BJ (cell line): ENCODE results near the gene PLXND1. TPM values are rescaled to one million over a fixed set of nuclear protein-coding genes. Genes with fewer than 3 reads are reported as not detected.

Experiments used
- CTCF ChIA-PET: fragments of 350-600 bp; formaldehyde crosslinking; extraction: SDS; loops from one replicate; lab custom pipeline; 2021; ENCODE audit warnings: antibody characterized with exemption, inconsistent platforms; lab: Yijun Ruan, JAX
- POLR2A ChIA-PET: fragments of 300-600 bp; sonication (Branson Sonifier 250); formaldehyde crosslinking; extraction: SDS; loops from one replicate; lab custom pipeline; 2021; ENCODE audit warnings: antibody characterized with exemption; lab: Charles Lee
- DNase-seq: peaks from one replicate; pipeline ENCODE4 v3.0.0-alpha.2; 2011; ENCODE audit warnings: low read depth
- H3K27me3 ChIP-seq: 2 replicates; pipeline ENCODE4 v1.6.0; 2011; ENCODE audit warnings: low read length; ENCODE audit not compliant: control insufficient read depth, insufficient read depth
- H3K36me3 ChIP-seq: 2 replicates; pipeline ENCODE4 v1.5.1; 2011; ENCODE audit warnings: low read length; ENCODE audit not compliant: control insufficient read depth, insufficient read depth
- H3K4me3 ChIP-seq: 2 replicates; pipeline ENCODE4 v1.5.1; 2011; ENCODE audit warnings: low read depth, mild to moderate bottlenecking, control low read depth, low read length
- polyA plus RNA-seq: library from polyadenylated mRNA; depleted of rRNA; stranded (reverse); fragments of >200 nt; gene quantifications from 2 replicates; pipeline ENCODE4 v1.2.3, GENCODE V29; 2011
- TF ChIP-seq, protein P1 (sequence below): IDR thresholded peaks from 2 replicates; pipeline ENCODE4 v1.5.1; 2011; ENCODE audit warnings: low read depth, mild to moderate bottlenecking, control low read depth, inconsistent platforms, low read length, moderate library complexity; ENCODE audit not compliant: insufficient read depth

PLXND1 gene
- polyA plus RNA-seq, 1 experiment: 128 TPM

DNA sequence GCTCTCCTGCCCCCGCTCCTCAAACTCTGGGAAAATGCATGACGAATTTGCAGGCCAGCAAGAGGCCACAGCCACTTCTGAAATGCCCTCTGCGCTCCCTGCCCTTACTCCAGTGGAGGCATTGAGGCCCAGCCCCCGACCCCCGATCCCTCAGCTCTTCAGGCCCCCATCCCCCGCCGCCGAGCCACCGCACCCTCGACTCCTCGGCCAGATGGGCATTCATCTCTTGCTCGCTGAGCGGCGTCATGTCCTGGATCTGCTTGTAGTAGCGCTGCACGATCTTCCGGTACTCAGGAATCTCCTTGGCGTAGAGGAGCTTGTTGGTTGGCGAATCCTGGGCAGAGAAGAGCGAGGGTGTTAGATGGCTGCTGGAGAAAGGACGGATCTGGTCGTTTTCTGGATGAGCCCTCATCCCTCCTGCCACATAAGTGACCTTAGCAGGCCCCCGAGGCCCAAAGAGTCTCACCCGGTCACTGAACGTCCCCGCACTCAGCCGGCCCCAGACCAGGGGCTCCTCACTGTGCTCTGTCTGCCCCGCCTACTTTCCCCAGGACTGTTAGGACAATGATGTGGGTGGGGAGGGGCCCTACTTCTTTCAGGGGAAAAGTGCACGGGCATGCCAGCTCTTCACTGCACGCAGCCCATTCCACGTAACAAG is 49.5 kb downstream of the PLXND1 start:
- ChIA-PET POLR2A (no interaction called here), CTCF (interaction anchor here (0.7 to 0.9 kb wide), 2 partner anchors 65 to 67 kb away, joined by 4 read pairs; no protein-coding TSS in a partner anchor)
- Histone ChIP-seq H3K36me3 (peaks cover 22% of the 10 kb centered on the region), H3K27me3 (no peaks in the 10 kb centered on the region), H3K4me3 (no peak overlapping the region)
- TF ChIP-seq, protein P1, sequence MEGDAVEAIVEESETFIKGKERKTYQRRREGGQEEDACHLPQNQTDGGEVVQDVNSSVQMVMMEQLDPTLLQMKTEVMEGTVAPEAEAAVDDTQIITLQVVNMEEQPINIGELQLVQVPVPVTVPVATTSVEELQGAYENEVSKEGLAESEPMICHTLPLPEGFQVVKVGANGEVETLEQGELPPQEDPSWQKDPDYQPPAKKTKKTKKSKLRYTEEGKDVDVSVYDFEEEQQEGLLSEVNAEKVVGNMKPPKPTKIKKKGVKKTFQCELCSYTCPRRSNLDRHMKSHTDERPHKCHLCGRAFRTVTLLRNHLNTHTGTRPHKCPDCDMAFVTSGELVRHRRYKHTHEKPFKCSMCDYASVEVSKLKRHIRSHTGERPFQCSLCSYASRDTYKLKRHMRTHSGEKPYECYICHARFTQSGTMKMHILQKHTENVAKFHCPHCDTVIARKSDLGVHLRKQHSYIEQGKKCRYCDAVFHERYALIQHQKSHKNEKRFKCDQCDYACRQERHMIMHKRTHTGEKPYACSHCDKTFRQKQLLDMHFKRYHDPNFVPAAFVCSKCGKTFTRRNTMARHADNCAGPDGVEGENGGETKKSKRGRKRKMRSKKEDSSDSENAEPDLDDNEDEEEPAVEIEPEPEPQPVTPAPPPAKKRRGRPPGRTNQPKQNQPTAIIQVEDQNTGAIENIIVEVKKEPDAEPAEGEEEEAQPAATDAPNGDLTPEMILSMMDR: no peak
- no peak for DNase-seq

DNA sequence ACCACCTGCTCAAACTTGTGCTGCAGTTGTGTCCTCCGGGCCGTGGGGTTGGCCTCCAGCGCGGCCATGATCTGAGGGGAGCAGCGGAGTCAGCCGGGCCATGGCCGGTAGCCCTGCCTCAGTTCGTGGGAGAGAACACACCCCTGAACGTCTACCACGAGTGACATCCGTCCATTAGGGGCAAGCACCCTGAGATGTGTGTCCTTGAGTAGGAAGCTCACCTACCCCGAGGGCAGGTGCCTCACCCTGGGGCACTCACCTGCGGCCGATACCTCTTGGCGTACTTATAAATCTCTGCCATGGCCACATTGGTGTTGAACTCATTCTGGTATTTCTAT is 50.1 kb downstream of the PLXND1 start:
- DNase-seq: no peak
- no peak overlapping the region for H3K4me3 ChIP-seq
- H3K27me3 ChIP-seq: no peaks in the 10 kb centered on the region
- ChIA-PET CTCF (no interaction called here), POLR2A (no interaction called here)
- TF ChIP-seq, protein P1: no peak
- peaks cover 22% of the 10 kb centered on the region for H3K36me3 ChIP-seq

DNA sequence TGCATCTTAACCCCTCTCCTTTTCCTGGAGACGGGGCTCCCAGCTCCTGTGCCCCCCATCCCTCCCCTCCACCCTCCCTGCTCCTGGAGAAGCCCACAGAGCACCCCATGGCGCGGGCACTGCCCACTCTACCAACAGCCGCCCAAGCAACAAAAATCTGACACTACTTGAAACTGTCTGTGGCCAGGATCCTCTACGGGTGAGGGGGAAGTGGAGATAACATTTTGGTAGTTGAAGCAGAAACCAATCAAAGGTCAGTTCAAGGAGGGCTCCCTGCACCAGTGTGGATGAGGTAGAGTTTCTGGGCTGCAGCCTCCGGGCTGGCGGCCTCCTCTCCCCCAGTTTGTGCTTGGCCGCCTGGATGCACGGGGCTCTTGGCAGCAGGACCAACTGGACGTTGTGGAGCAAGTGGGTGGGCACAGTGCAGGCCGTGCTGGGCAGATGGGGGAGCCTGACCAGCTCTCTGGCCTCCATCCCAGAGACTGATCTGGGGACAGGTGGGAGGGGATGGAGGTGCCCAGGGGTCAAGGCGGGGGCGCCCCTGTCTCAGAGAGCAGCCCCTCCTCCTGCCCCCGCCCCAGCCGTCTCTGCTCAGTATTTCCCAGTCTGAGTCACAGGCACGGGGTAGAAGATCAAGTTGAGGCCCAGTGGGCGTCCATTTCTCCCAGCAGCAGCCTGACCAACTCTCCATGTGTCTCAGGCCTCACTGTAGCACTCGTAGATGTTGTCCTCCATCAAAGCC is 50.7 kb downstream of the PLXND1 start:
- Histone ChIP-seq H3K27me3 (no peaks in the 10 kb centered on the region), H3K4me3 (no peak overlapping the region), H3K36me3 (peaks cover 22% of the 10 kb centered on the region)
- TF ChIP-seq, protein P1: no peak
- ChIA-PET CTCF (interaction anchor here (1.4 to 2.0 kb wide), 2 partner anchors 26 to 66 kb away, joined by 3 to 6 read pairs; no protein-coding TSS in a partner anchor), POLR2A (no interaction called here)
- no peak for DNase-seq

GRCh38 chr3:129555153-129555550 is 51.3 kb downstream of the PLXND1 start:
- no peaks in the 10 kb centered on the region for H3K27me3 ChIP-seq
- ChIA-PET CTCF (interaction anchor here (1.4 to 2.0 kb wide), 3 partner anchors 27 to 172 kb away, joined by 3 to 7 read pairs (median 6); no protein-coding TSS in a partner anchor), POLR2A (no interaction called here)
- H3K4me3 ChIP-seq: no peak overlapping the region
- TF ChIP-seq, protein P1: no peak
- peaks cover 21% of the 10 kb centered on the region for H3K36me3 ChIP-seq
- DNase-seq: no peak
